ENCODE measurements around the gene EED.
"Not testable (repeated sequence)": the region's sequence is repeated elsewhere in the genome, so short reads cannot be mapped to it uniquely, and the experiment has no call there.

EED gene

DNA sequence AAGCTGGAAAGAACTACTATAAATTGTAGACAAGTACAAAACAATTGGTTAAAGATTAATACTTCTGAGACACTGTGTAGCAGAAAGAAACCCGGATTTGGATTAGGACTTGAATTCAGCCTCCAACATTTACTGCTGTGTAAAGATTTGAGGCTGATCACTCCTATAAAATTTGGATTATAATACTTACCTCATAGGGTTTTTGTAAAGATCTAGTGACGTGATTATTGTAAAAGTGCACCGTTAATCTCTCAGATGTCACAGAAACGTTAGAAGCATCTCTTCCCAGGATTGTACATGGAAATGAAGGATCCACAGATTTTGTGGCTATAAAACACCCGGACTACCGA is 57.2 kb downstream of the EED start:
- Histone ChIP-seq H3K4me3 (ENCODE audit: low read length) (peak overlapping the region; percentile 93), H3K9me2 (replicated peaks; ENCODE audit: control insufficient read depth, low read length) (no peaks in the 10 kb centered on the region), H4K20me1 (ENCODE audit: control insufficient read depth, insufficient read depth, low read depth, low read length) (no peaks in the 10 kb centered on the region), H3K27me3 (ENCODE audit: control insufficient read depth, low read length) (no peaks in the 10 kb centered on the region), H3K27ac (ENCODE audit: low read depth, low read length) (no peak overlapping the region), H3K4me2 (ENCODE audit: low read length) (peak overlapping the region; percentile 73), H3K79me2 (ENCODE audit: control insufficient read depth, low read length) (peaks cover 43% of the 10 kb centered on the region), H3K4me1 (ENCODE audit: control insufficient read depth, low read length) (peaks cover 20% of the 10 kb centered on the region), H3K9me3 (ENCODE audit: control insufficient read depth, insufficient read depth, low read length) (no peaks in the 10 kb centered on the region), H3F3A (ENCODE audit: control insufficient read depth, insufficient read depth) (no peaks in the 10 kb centered on the region), H3K36me3 (ENCODE audit: control insufficient read depth, low read length) (peaks cover 20% of the 10 kb centered on the region)
- TF ChIP-seq, protein P1, sequence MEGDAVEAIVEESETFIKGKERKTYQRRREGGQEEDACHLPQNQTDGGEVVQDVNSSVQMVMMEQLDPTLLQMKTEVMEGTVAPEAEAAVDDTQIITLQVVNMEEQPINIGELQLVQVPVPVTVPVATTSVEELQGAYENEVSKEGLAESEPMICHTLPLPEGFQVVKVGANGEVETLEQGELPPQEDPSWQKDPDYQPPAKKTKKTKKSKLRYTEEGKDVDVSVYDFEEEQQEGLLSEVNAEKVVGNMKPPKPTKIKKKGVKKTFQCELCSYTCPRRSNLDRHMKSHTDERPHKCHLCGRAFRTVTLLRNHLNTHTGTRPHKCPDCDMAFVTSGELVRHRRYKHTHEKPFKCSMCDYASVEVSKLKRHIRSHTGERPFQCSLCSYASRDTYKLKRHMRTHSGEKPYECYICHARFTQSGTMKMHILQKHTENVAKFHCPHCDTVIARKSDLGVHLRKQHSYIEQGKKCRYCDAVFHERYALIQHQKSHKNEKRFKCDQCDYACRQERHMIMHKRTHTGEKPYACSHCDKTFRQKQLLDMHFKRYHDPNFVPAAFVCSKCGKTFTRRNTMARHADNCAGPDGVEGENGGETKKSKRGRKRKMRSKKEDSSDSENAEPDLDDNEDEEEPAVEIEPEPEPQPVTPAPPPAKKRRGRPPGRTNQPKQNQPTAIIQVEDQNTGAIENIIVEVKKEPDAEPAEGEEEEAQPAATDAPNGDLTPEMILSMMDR (IDR thresholded peaks at IDR 0.05; ENCODE audit: low read depth, low read length, poor library complexity, severe bottlenecking): no peak
- no peak for TF ChIP-seq EZH2phosphoT487 (IDR thresholded peaks at IDR 0.05; ENCODE audit: borderline replicate concordance, low read length)

DNA sequence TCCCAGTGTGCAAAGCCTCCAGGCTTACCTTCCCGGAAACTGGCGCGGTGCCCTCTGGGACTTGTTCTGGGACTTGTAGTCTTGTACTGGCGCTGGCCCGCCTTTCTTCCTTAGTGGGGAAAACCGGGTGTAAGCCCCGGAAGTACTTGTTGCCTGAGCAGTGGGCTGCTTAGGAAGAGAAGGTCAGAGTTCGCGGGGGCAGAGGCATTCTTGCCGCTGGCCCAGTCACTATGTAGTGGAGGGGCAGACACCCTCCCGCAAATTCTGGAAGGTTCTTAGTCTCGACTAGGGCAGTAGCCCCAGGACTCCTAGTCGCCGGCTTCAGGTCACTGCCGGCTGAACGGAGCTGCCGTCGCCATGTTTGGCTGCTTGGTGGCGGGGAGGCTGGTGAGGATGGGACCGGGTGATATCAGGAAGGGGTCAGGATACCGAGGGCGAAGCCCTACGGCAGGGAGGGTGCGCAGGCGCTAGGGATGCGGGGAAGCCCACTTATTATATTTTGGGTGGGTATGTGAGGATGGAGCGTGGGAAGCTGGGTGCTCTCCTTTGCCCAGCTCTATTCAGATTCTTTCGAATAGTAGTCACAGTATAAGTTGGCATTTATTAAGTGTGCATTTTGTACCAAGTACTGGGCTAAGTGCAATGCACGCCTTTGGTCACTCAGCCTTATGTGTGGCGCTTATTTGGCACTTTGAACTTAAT is 57.7 kb downstream of the EED start, which contains the start of gene HIKESHI:
TSS of gene HIKESHI (plus strand) at position 149 of the 702 bp plus-strand sequence. CDS start at position 358, 209 bp downstream.
- no peaks in the 10 kb centered on the region for H3F3A ChIP-seq (ENCODE audit: control insufficient read depth, insufficient read depth)
- H3K27me3 ChIP-seq (ENCODE audit: control insufficient read depth, low read length): no peaks in the 10 kb centered on the region
- TF ChIP-seq, protein P1 (IDR thresholded peaks at IDR 0.05; ENCODE audit: low read depth, low read length, poor library complexity, severe bottlenecking): no peak
- no peak for TF ChIP-seq EZH2phosphoT487 (IDR thresholded peaks at IDR 0.05; ENCODE audit: borderline replicate concordance, low read length)
- peaks cover 20% of the 10 kb centered on the region for H3K4me1 ChIP-seq (ENCODE audit: control insufficient read depth, low read length)
- H4K20me1 ChIP-seq (ENCODE audit: control insufficient read depth, insufficient read depth, low read depth, low read length): no peaks in the 10 kb centered on the region
- H3K4me3 ChIP-seq (ENCODE audit: low read length): peak within 1 kb of the TSS; percentile 93
- H3K27ac ChIP-seq (ENCODE audit: low read depth, low read length): peak within 1 kb of the TSS; percentile 31; the same call in 1 of the 2 replicates
- no peaks in the 10 kb centered on the region for H3K9me3 ChIP-seq (ENCODE audit: control insufficient read depth, insufficient read depth, low read length)
- H3K79me2 ChIP-seq (ENCODE audit: control insufficient read depth, low read length): peaks cover 43% of the 10 kb centered on the region
- no peaks in the 10 kb centered on the region for H3K9me2 ChIP-seq (replicated peaks; ENCODE audit: control insufficient read depth, low read length)
- H3K36me3 ChIP-seq (ENCODE audit: control insufficient read depth, low read length): peaks cover 20% of the 10 kb centered on the region
- H3K4me2 ChIP-seq (ENCODE audit: low read length): peak within 1 kb of the TSS; percentile 73

DNA sequence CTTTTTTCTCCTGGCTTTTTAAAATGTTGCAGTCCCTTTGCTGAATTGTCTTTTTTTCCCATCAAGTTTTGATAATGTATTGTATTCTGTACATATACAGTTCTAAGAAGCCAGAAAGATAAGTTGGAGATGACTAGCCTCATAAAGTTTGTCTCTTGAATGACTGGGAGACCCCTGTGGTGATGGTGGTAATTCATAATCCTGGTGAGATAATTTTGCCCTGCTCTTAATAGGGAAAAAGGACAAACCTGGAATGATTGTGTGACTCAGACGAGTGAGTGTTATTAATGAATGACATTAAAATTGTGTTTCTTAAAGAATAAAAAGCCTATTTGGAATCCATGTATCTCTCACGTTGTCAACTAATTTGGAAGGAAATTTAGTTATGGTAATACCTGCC is 58.7 kb downstream of the EED start:
- TF ChIP-seq, protein P1 (IDR thresholded peaks at IDR 0.05; ENCODE audit: low read depth, low read length, poor library complexity, severe bottlenecking): no peak
- no peaks in the 10 kb centered on the region for H3F3A ChIP-seq (ENCODE audit: control insufficient read depth, insufficient read depth)
- H3K4me3 ChIP-seq (ENCODE audit: low read length): peak overlapping the region; percentile 93
- H3K4me2 ChIP-seq (ENCODE audit: low read length): peak overlapping the region; percentile 73
- H3K27ac ChIP-seq (ENCODE audit: low read depth, low read length): no peak overlapping the region
- no peaks in the 10 kb centered on the region for H3K9me3 ChIP-seq (ENCODE audit: control insufficient read depth, insufficient read depth, low read length)
- peaks cover 20% of the 10 kb centered on the region for H3K36me3 ChIP-seq (ENCODE audit: control insufficient read depth, low read length)
- peaks cover 43% of the 10 kb centered on the region for H3K79me2 ChIP-seq (ENCODE audit: control insufficient read depth, low read length)
- peaks cover 20% of the 10 kb centered on the region for H3K4me1 ChIP-seq (ENCODE audit: control insufficient read depth, low read length)
- no peaks in the 10 kb centered on the region for H3K27me3 ChIP-seq (ENCODE audit: control insufficient read depth, low read length)
- H4K20me1 ChIP-seq (ENCODE audit: control insufficient read depth, insufficient read depth, low read depth, low read length): no peaks in the 10 kb centered on the region
- H3K9me2 ChIP-seq (replicated peaks; ENCODE audit: control insufficient read depth, low read length): no peaks in the 10 kb centered on the region

DNA sequence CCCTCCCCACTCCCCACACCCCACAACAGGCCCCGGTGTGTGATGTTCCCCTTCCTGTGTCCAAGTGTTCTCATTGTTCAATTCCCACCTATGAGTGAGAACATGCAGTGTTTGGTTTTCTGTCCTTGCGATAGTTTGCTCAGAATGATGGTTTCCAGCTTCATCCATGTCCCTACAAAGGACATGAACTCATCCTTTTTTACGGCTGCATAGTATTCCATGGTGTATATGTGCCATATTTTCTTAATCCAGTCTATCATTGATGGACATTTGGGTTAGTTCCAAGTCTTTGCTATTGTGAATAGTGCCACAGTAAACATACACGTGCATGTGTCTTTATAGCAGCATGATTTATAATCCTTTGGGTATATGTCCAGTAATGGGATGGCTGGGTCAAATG is 64.2 kb downstream of the EED start:
- H3K36me3 ChIP-seq (ENCODE audit: control insufficient read depth, low read length): peaks cover 19% of the 10 kb centered on the region
- H3K4me1 ChIP-seq (ENCODE audit: control insufficient read depth, low read length); H3K27ac ChIP-seq (ENCODE audit: low read depth, low read length); H3K27me3 ChIP-seq (ENCODE audit: control insufficient read depth, low read length); H4K20me1 ChIP-seq (ENCODE audit: control insufficient read depth, insufficient read depth, low read depth, low read length); H3K4me3 ChIP-seq (ENCODE audit: low read length); H3K9me2 ChIP-seq (replicated peaks; ENCODE audit: control insufficient read depth, low read length); H3K9me3 ChIP-seq (ENCODE audit: control insufficient read depth, insufficient read depth, low read length); H3K4me2 ChIP-seq (ENCODE audit: low read length); H3F3A ChIP-seq (ENCODE audit: control insufficient read depth, insufficient read depth): not testable (repeated sequence)
- peaks cover 41% of the 10 kb centered on the region for H3K79me2 ChIP-seq (ENCODE audit: control insufficient read depth, low read length)

Measured in DOHH2 (cell line).